ENCODE results near the gene SUSD1.

- TF ChIP-seq ZBTB7A (tag by site-specific recombination; IDR thresholded peaks at IDR 0.05; ENCODE audit: low read depth) (no peak), CTCF (tag by site-specific recombination; IDR thresholded peaks at IDR 0.05) (no peak), FEZF1 (tag by site-specific recombination; IDR thresholded peaks at IDR 0.05) (no peak), ZBTB1 (tag by site-specific recombination; IDR thresholded peaks at IDR 0.05) (no peak), ZNF133 (tag by site-specific recombination; IDR thresholded peaks at IDR 0.05) (no peak), RBAK (tag by site-specific recombination; IDR thresholded peaks at IDR 0.05) (no peak), SCRT1 (tag by site-specific recombination; IDR thresholded peaks at IDR 0.05; ENCODE audit: borderline replicate concordance) (no peak), ZNF184 (tag by site-specific recombination; IDR thresholded peaks at IDR 0.05) (no peak), ZNF510 (tag by site-specific recombination; IDR thresholded peaks at IDR 0.05; ENCODE audit: insufficient replicate concordance) (no peak), ZNF175 (tag by site-specific recombination; IDR thresholded peaks at IDR 0.05) (no peak), ATF2 (tag by site-specific recombination; IDR thresholded peaks at IDR 0.05; ENCODE audit: low read depth) (no peak), ZNF266 (tag by site-specific recombination; IDR thresholded peaks at IDR 0.05; ENCODE audit: low read depth) (no peak)
Measured at GRCh38 chr9:112011051-112011620, 164.0 kb downstream of the SUSD1 start.

Data from HEK293 (cell line).